HepG2 (cell line): ENCODE data around the gene CD4. TPM values are rescaled to one million over a fixed set of nuclear protein-coding genes. Genes with fewer than 3 reads are reported as not detected.

Experiments
- CREM ChIP-seq, 2 experiments: sonication (generic) in 1 of 2; formaldehyde crosslinking in 1 of 2; IDR thresholded peaks; 2 replicates each; pipeline versions ENCODE4 v1.4.0 to v1.6.1; 2016 to 2020; ENCODE audit warnings: antibody characterized with exemption in 1 of 2, mild to moderate bottlenecking in 1 of 2, missing genetic modification reagents in 1 of 2
- DMAP1 ChIP-seq: IDR thresholded peaks from 2 replicates; pipeline ENCODE4 v1.6.1; 2016
- ISX ChIP-seq: sonication (generic); formaldehyde crosslinking; conservative IDR thresholded peaks from 2 replicates; pipeline ENCODE4 v1.5.0; 2020; ENCODE audit warnings: missing genetic modification reagents
- NFIC ChIP-seq: IDR thresholded peaks from 2 replicates; pipeline ENCODE4 v1.6.1; 2012; ENCODE audit warnings: mild to moderate bottlenecking, low read length, inconsistent platforms
- RCOR2 ChIP-seq: IDR thresholded peaks from 2 replicates; pipeline ENCODE4 v1.6.1; 2016; ENCODE audit warnings: missing biosample characterization, missing genetic modification reagents
- THAP11 ChIP-seq: IDR thresholded peaks from 2 replicates; pipeline ENCODE4 v1.6.1; 2016; ENCODE audit warnings: missing biosample characterization, missing genetic modification reagents
- YEATS4 ChIP-seq: sonication (generic); formaldehyde crosslinking; IDR thresholded peaks from 2 replicates; pipeline ENCODE4 v1.4.0; 2020; ENCODE audit warnings: missing genetic modification reagents, borderline replicate concordance
- YY1 ChIP-seq: IDR thresholded peaks from 2 replicates; pipeline ENCODE4 v1.6.1; 2011; ENCODE audit warnings: low read length, low read depth, moderate library complexity, mild to moderate bottlenecking; ENCODE audit not compliant: insufficient read depth, insufficient replicate concordance
- ZBTB7B ChIP-seq: sonication (generic); formaldehyde crosslinking; IDR thresholded peaks from 2 replicates; pipeline ENCODE4 v1.4.0; 2020; ENCODE audit warnings: missing genetic modification reagents
- ZNF121 ChIP-seq: sonication (generic); formaldehyde crosslinking; IDR thresholded peaks from 2 replicates; pipeline ENCODE4 v1.5.0; 2020; ENCODE audit warnings: mild to moderate bottlenecking, missing genetic modification reagents
- ZNF326 ChIP-seq: sonication (generic); formaldehyde crosslinking; IDR thresholded peaks from 2 replicates; pipeline ENCODE4 v1.4.0; 2020; ENCODE audit warnings: missing genetic modification reagents, borderline replicate concordance
- ZNF543 ChIP-seq: sonication (generic); formaldehyde crosslinking; IDR thresholded peaks from 2 replicates; pipeline ENCODE4 v1.4.0; 2020; ENCODE audit warnings: mild to moderate bottlenecking, missing genetic modification reagents
- ZNF598 ChIP-seq: sonication (generic); formaldehyde crosslinking; IDR thresholded peaks from 2 replicates; pipeline ENCODE4 v1.5.1; 2020; ENCODE audit warnings: mild to moderate bottlenecking, missing genetic modification reagents, borderline replicate concordance
- ZNF619 ChIP-seq: sonication (generic); formaldehyde crosslinking; IDR thresholded peaks from 2 replicates; pipeline ENCODE4 v1.4.0; 2020; ENCODE audit warnings: mild to moderate bottlenecking, missing genetic modification reagents
- ZNF720 ChIP-seq: sonication (generic); formaldehyde crosslinking; IDR thresholded peaks from 2 replicates; pipeline ENCODE4 v1.4.0; 2020; ENCODE audit warnings: missing genetic modification reagents
- ZNF782 ChIP-seq: sonication (generic); formaldehyde crosslinking; IDR thresholded peaks from 2 replicates; pipeline ENCODE4 v1.4.0; 2020; ENCODE audit warnings: missing genetic modification reagents, mild to moderate bottlenecking, borderline replicate concordance
- ZSCAN21 ChIP-seq: sonication (generic); formaldehyde crosslinking; IDR thresholded peaks from 2 replicates; pipeline ENCODE4 v1.8.0; 2022; ENCODE audit warnings: mild to moderate bottlenecking, missing genetic modification reagents, moderate library complexity, borderline replicate concordance
- polyA plus RNA-seq, 8 experiments: library from polyadenylated mRNA; depleted of rRNA in 3 of 8; stranded (reverse) in 7 of 8; unstranded in 1 of 8; fragments of >200 nt; fragmentation: Illumina TruSeq in 4 of 8; extraction: Trizol in 4 of 8; gene quantifications; 2 replicates each; pipeline versions ENCODE4 v1.2.1 to v1.2.3, GENCODE V29; 2011 to 2016; ENCODE audit warnings: low read depth in 4 of 8, missing spikeins in 1 of 8, mixed read lengths in 1 of 8; ENCODE audit not compliant: insufficient read depth in 1 of 8
- total RNA-seq, 5 experiments: library from RNA; depleted of rRNA; stranded (reverse); fragments of >200 nt; fragmentation: Illumina TruSeq; extraction: Trizol; gene quantifications; 2 replicates each; pipeline ENCODE4 v1.2.3, GENCODE V29; 2016; ENCODE audit warnings: low read depth in 1 of 5
- TF ChIP-seq, protein P1 (sequence below): IDR thresholded peaks from 2 replicates; pipeline ENCODE4 v1.6.1; 2016; ENCODE audit warnings: low read depth
- TF ChIP-seq, protein P2 (sequence below): sonication (generic); formaldehyde crosslinking; IDR thresholded peaks from 2 replicates; pipeline ENCODE4 v1.5.1; 2020; ENCODE audit warnings: mild to moderate bottlenecking, missing genetic modification reagents, moderate library complexity
- TF ChIP-seq, protein P3 (sequence below): sonication (generic); formaldehyde crosslinking; IDR thresholded peaks from 2 replicates; pipeline ENCODE4 v1.5.1; 2020; ENCODE audit warnings: mild to moderate bottlenecking, missing genetic modification reagents, moderate library complexity
- TF ChIP-seq, protein P4 (sequence below): sonication (generic); formaldehyde crosslinking; IDR thresholded peaks from 2 replicates; pipeline ENCODE4 v1.5.0; 2020; ENCODE audit warnings: missing genetic modification reagents

Gene CD4
- total and polyA plus RNA-seq, 2 of the 13 experiments (the other 11 are each of a cell fraction or from before 2014, with no cell fraction given), result 0.07 to 0.95 TPM

DNA sequence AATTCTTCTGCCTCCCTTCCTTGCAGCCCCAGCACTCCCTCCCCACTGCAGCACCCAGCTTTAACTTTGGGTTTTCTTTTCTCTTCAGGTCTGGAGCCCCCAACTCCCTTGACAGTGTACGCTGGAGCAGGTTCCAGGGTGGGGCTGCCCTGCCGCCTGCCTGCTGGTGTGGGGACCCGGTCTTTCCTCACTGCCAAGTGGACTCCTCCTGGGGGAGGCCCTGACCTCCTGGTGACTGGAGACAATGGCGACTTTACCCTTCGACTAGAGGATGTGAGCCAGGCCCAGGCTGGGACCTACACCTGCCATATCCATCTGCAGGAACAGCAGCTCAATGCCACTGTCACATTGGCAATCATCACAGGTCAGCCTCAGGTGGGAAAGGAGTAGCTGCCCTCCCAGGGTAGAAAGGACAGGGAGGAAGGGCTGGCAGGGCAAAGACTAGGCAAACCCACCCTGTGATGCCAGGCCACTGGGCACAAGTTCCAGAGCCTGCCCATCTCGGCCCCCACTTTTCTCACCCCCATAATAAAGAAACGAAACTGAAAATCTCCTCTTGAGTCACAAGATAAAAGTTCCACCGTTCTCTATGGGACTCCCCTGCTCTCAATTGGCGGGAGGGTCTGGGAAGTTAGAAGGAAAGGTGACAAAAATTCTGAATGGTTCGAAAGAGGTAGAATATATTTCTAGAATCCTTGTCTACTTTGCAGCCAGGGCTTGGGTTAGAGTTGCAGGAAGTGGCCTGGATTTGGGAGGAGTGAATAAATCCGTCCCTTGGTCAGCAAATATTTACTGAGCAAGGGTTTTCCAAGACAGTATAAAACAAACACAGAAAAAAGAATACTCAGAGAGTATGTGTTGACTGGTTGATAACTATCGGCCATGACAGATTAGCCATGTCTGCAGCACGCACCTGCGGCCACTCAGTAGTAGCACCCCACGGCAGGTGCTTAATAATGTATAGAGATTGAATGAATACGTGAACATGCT is 13.8 kb upstream of the CD4 start (continued):
- TF ChIP-seq, protein P1, sequence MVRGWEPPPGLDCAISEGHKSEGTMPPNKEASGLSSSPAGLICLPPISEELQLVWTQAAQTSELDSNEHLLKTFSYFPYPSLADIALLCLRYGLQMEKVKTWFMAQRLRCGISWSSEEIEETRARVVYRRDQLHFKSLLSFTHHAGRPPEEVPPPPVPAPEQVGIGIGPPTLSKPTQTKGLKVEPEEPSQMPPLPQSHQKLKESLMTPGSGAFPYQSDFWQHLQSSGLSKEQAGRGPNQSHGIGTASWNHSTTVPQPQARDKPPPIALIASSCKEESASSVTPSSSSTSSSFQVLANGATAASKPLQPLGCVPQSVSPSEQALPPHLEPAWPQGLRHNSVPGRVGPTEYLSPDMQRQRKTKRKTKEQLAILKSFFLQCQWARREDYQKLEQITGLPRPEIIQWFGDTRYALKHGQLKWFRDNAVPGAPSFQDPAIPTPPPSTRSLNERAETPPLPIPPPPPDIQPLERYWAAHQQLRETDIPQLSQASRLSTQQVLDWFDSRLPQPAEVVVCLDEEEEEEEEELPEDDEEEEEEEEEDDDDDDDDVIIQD (CRISPR knock-in tag), result peak; percentile 49; the same call in 1 of the 2 replicates
- TF ChIP-seq ZNF782 (CRISPR knock-in tag), result no peak
- no peak for TF ChIP-seq YY1
- TF ChIP-seq ISX (CRISPR knock-in tag), result no peak
- TF ChIP-seq NFIC, result peak; percentile 74; the same call in 1 of the 2 replicates
- TF ChIP-seq ZNF121 (CRISPR knock-in tag), result no peak
- TF ChIP-seq ZBTB7B, result no peak
- no peak for TF ChIP-seq DMAP1 (CRISPR knock-in tag)
- TF ChIP-seq CREM (IDR thresholded peaks at IDR 0.05), result peak; percentile 81
- no peak for TF ChIP-seq CREM (CRISPR knock-in tag; IDR thresholded peaks at IDR 0.05)
- TF ChIP-seq RCOR2, result peak; percentile 76
- TF ChIP-seq YEATS4 (CRISPR knock-in tag), result peak; percentile 67; the same call in 1 of the 2 replicates
- 0 out of 2 replicates have a peak, but pooled peaks have one; percentile 5 for TF ChIP-seq ZNF598 (CRISPR knock-in tag)
- TF ChIP-seq, protein P2, sequence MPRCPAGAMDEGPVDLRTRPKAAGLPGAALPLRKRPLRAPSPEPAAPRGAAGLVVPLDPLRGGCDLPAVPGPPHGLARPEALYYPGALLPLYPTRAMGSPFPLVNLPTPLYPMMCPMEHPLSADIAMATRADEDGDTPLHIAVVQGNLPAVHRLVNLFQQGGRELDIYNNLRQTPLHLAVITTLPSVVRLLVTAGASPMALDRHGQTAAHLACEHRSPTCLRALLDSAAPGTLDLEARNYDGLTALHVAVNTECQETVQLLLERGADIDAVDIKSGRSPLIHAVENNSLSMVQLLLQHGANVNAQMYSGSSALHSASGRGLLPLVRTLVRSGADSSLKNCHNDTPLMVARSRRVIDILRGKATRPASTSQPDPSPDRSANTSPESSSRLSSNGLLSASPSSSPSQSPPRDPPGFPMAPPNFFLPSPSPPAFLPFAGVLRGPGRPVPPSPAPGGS (CRISPR knock-in tag), result 0 out of 2 replicates have a peak, but pooled peaks have one; percentile 28
- TF ChIP-seq THAP11 (CRISPR knock-in tag), result peak; percentile 65; the same call in 1 of the 2 replicates
- no peak for TF ChIP-seq ZNF619 (CRISPR knock-in tag)
- 0 out of 2 replicates have a peak, but pooled peaks have one; percentile 25 for TF ChIP-seq ZNF543 (CRISPR knock-in tag)
- no peak for TF ChIP-seq ZNF720 (CRISPR knock-in tag)
- no peak for TF ChIP-seq ZNF326 (CRISPR knock-in tag)
- TF ChIP-seq, protein P3, sequence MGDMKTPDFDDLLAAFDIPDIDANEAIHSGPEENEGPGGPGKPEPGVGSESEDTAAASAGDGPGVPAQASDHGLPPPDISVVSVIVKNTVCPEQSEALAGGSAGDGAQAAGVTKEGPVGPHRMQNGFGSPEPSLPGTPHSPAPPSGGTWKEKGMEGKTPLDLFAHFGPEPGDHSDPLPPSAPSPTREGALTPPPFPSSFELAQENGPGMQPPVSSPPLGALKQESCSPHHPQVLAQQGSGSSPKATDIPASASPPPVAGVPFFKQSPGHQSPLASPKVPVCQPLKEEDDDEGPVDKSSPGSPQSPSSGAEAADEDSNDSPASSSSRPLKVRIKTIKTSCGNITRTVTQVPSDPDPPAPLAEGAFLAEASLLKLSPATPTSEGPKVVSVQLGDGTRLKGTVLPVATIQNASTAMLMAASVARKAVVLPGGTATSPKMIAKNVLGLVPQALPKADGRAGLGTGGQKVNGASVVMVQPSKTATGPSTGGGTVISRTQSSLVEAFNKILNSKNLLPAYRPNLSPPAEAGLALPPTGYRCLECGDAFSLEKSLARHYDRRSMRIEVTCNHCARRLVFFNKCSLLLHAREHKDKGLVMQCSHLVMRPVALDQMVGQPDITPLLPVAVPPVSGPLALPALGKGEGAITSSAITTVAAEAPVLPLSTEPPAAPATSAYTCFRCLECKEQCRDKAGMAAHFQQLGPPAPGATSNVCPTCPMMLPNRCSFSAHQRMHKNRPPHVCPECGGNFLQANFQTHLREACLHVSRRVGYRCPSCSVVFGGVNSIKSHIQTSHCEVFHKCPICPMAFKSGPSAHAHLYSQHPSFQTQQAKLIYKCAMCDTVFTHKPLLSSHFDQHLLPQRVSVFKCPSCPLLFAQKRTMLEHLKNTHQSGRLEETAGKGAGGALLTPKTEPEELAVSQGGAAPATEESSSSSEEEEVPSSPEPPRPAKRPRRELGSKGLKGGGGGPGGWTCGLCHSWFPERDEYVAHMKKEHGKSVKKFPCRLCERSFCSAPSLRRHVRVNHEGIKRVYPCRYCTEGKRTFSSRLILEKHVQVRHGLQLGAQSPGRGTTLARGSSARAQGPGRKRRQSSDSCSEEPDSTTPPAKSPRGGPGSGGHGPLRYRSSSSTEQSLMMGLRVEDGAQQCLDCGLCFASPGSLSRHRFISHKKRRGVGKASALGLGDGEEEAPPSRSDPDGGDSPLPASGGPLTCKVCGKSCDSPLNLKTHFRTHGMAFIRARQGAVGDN (CRISPR knock-in tag), result peak; percentile 61
- TF ChIP-seq, protein P4, sequence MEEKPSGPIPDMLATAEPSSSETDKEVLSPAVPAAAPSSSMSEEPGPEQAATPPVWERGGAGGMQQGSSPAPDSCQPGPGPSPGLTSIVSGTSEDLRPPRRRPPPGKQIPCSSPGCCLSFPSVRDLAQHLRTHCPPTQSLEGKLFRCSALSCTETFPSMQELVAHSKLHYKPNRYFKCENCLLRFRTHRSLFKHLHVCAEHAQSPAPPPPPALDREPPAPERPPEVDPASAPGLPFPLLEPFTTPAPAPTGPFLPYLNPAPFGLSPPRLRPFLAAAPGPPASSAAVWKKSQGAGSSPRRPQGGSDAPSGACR (CRISPR knock-in tag), result 0 out of 2 replicates have a peak, but pooled peaks have one; percentile 20
- 0 out of 2 replicates have a peak, but pooled peaks have one; percentile 56 for TF ChIP-seq ZSCAN21 (CRISPR knock-in tag)
